HCT116 (cell line): Measurements from ENCODE around the gene PCDH9. TPM values are rescaled to one million over a fixed set of nuclear protein-coding genes. Genes with fewer than 3 reads are reported as not detected.

ENCODE experiments used
- ATAC-seq: fragments of 200-7000 bp; cut with Tn5 transposase; 2 replicates; pipeline ENCODE4 v1.9.1; 2020; ENCODE audit warnings: mild to moderate bottlenecking, moderate library complexity
- BruUV-seq: library from RNA; stranded (reverse); fragments of 400-500 nt; replicated peaks from 2 replicates; lab custom pipeline; 2021; lab: Mats Ljungman, UMichigan
- CTCF ChIA-PET: fragments of 300-600 bp; sonication (Branson Sonifier 250); formaldehyde crosslinking; loops from one replicate; lab custom pipeline; 2021; ENCODE audit warnings: antibody characterized with exemption; lab: Charles Lee
- POLR2A ChIA-PET: fragments of 300-600, 350-600 bp; sonication (Branson Sonifier 250); formaldehyde crosslinking; loops from one replicate; lab custom pipeline; 2021; ENCODE audit warnings: antibody characterized with exemption; lab: Charles Lee
- RAD21 ChIA-PET, 2 experiments: fragments of 300-600 bp; sonication (Branson Sonifier 250); formaldehyde crosslinking; loops; one replicate each; lab custom pipeline; 2023; ENCODE audit warnings: low total read pairs in 2 of 2; ENCODE audit not compliant: uncharacterized antibody in 2 of 2, unreplicated experiment in 2 of 2, low non-redundant PET in 1 of 2; lab: Charles Lee
- DNase-seq: peaks from one replicate; pipeline ENCODE4 v3.0.0-alpha.2; 2010; ENCODE audit warnings: low read depth, low spot score
- H2AFZ ChIP-seq: fragments of 200-600 bp; shearing (Covaris generic), sonication (generic); 2 replicates; pipeline ENCODE4 v1.6.1; 2017; ENCODE audit warnings: low read depth, mixed run types, mixed read lengths, antibody characterized with exemption, low read length; ENCODE audit not compliant: poor library complexity, severe bottlenecking
- H3K27ac ChIP-seq: 2 replicates; pipeline ENCODE4 v1.5.1; 2012; ENCODE audit warnings: low read depth, low read length
- H3K27me3 ChIP-seq: fragments of 200-600 bp; sonication (generic); 2 replicates; pipeline ENCODE4 v1.6.1; 2016; ENCODE audit warnings: mixed run types, low read length, mixed read lengths; ENCODE audit not compliant: insufficient read depth
- H3K36me3 ChIP-seq, 2 experiments: fragments of 200-500 bp in 1 of 2; fragments of 200-600 bp in 1 of 2; sonication (Bioruptor generic) in 1 of 2; sonication (generic) in 1 of 2; 2 replicates each; pipeline versions ENCODE4 v1.5.1 to v1.6.1; 2014 to 2016; ENCODE audit warnings: low read length in 2 of 2, inconsistent platforms in 1 of 2, mixed read lengths in 1 of 2, mixed run types in 1 of 2; ENCODE audit not compliant: insufficient read depth in 2 of 2, control insufficient read depth in 1 of 2
- H3K4me1 ChIP-seq, 2 experiments: fragments of 200-600 bp in 1 of 2; sonication (generic) in 1 of 2; 2 replicates each; pipeline versions ENCODE4 v1.5.1 to v1.6.1; 2012 to 2017; ENCODE audit warnings: low read length in 2 of 2, inconsistent platforms in 1 of 2, mild to moderate bottlenecking in 1 of 2, mixed read lengths in 1 of 2, mixed run types in 1 of 2, moderate library complexity in 1 of 2; ENCODE audit not compliant: insufficient read depth in 2 of 2, control insufficient read depth in 1 of 2
- H3K4me2 ChIP-seq: fragments of 200-600 bp; sonication (generic); 2 replicates; pipeline ENCODE4 v1.6.1; 2017; ENCODE audit warnings: mixed run types, low read length, mixed read lengths
- H3K4me3 ChIP-seq, 2 experiments: fragments of 200-600 bp in 1 of 2; sonication (generic) in 1 of 2; replicated peaks in 1 of 2; 2 replicates each; pipeline ENCODE4 v1.5.1; 2011 to 2016; ENCODE audit warnings: low read length in 2 of 2, control low read depth in 1 of 2, low read depth in 1 of 2, mild to moderate bottlenecking in 1 of 2, mixed read lengths in 1 of 2, mixed run types in 1 of 2
- H3K79me2 ChIP-seq: fragments of 200-600 bp; sonication (generic); 2 replicates; pipeline ENCODE4 v1.6.1; 2017; ENCODE audit warnings: mild to moderate bottlenecking, mixed run types, low read length, moderate library complexity, mixed read lengths; ENCODE audit not compliant: insufficient read depth
- H3K9ac ChIP-seq: fragments of 200-600 bp; sonication (generic); 2 replicates; pipeline ENCODE4 v1.6.1; 2016; ENCODE audit warnings: low read length, mixed read lengths
- H3K9me2 ChIP-seq: fragments of 200-600 bp; sonication (generic), shearing (Covaris generic); 2 replicates; pipeline ENCODE4 v1.6.1; 2017; ENCODE audit warnings: mixed run types, mild to moderate bottlenecking, moderate library complexity; ENCODE audit not compliant: insufficient read depth
- H3K9me3 ChIP-seq, 2 experiments: fragments of 200-500 bp in 1 of 2; fragments of 200-600 bp in 1 of 2; sonication (Bioruptor generic) in 1 of 2; sonication (generic) in 1 of 2; 2 replicates each; pipeline ENCODE4 v1.6.1; 2014 to 2017; ENCODE audit warnings: low read length in 2 of 2, mixed read lengths in 2 of 2, inconsistent platforms in 1 of 2, low read depth in 1 of 2, mild to moderate bottlenecking in 1 of 2, mixed run types in 1 of 2, moderate library complexity in 1 of 2; ENCODE audit not compliant: control insufficient read depth in 1 of 2, insufficient read depth in 1 of 2
- H4K20me1 ChIP-seq: fragments of 200-600 bp; sonication (generic), shearing (Covaris generic); 2 replicates; pipeline ENCODE4 v1.6.1; 2017; ENCODE audit warnings: mixed run types, mild to moderate bottlenecking, moderate library complexity; ENCODE audit not compliant: insufficient read depth
- CEBPB ChIP-seq: IDR thresholded peaks from 2 replicates; pipeline ENCODE4 v1.6.1; 2012; ENCODE audit warnings: low read depth
- EGR1 ChIP-seq: IDR thresholded peaks from 2 replicates; pipeline ENCODE4 v1.6.1; 2012; ENCODE audit warnings: low read depth
- ELF1 ChIP-seq: IDR thresholded peaks from 2 replicates; pipeline ENCODE4 v1.6.1; 2012; ENCODE audit warnings: low read depth, borderline replicate concordance
- EZH2 ChIP-seq: fragments of 200-600 bp; sonication (generic); IDR thresholded peaks from 2 replicates; pipeline ENCODE4 v1.6.1; 2017; ENCODE audit warnings: antibody characterized with exemption, mixed run types
- EZH2phosphoT487 ChIP-seq: fragments of 200-600 bp; IDR thresholded peaks from 2 replicates; pipeline ENCODE4 v1.6.1; 2018; ENCODE audit warnings: antibody characterized with exemption, borderline replicate concordance
- FOSL1 ChIP-seq: IDR thresholded peaks from 2 replicates; pipeline ENCODE4 v1.6.1; 2012; ENCODE audit warnings: low read depth
- JUND ChIP-seq: IDR thresholded peaks from 2 replicates; pipeline ENCODE4 v1.6.1; 2012
- POLR2A ChIP-seq: IDR thresholded peaks from 2 replicates; pipeline ENCODE4 v1.7.0; 2011; ENCODE audit warnings: borderline replicate concordance; ENCODE audit not compliant: insufficient read depth, insufficient read length; ENCODE audit errors: extremely low read depth
- RAD21 ChIP-seq: IDR thresholded peaks from 2 replicates; pipeline ENCODE4 v1.6.1; 2012; ENCODE audit warnings: low read depth, mild to moderate bottlenecking
- SIN3A ChIP-seq: IDR thresholded peaks from 2 replicates; pipeline ENCODE4 v1.6.1; 2012; ENCODE audit warnings: low read depth
- SP1 ChIP-seq: IDR thresholded peaks from 2 replicates; pipeline ENCODE4 v1.6.1; 2012; ENCODE audit warnings: low read depth
- SRF ChIP-seq: IDR thresholded peaks from 2 replicates; pipeline ENCODE4 v1.6.1; 2012; ENCODE audit warnings: low read depth
- TCF7L2 ChIP-seq: IDR thresholded peaks from 2 replicates; pipeline ENCODE4 v1.7.0; 2011; ENCODE audit warnings: borderline replicate concordance, inconsistent platforms; ENCODE audit not compliant: insufficient read depth, insufficient read length; ENCODE audit errors: extremely low read depth
- YY1 ChIP-seq: IDR thresholded peaks from 2 replicates; pipeline ENCODE4 v1.6.1; 2011; ENCODE audit warnings: low read length, low read depth, moderate library complexity, mild to moderate bottlenecking; ENCODE audit not compliant: insufficient replicate concordance; ENCODE audit errors: extremely low read depth
- ZFX ChIP-seq: fragments of 450-650 bp; IDR thresholded peaks from 2 replicates; pipeline ENCODE4 v1.6.1; 2017
- intact Hi-C: fragments of 100-400 bp; cut with micrococcal nuclease; formaldehyde crosslinking; loops from 2 replicates; pipeline ENCODE4 v1.10.0; 2022
- total RNA-seq: library from RNA; stranded (reverse); gene quantifications from one replicate; pipeline ENCODE4 v1.2.1, GENCODE V29; 2021; ENCODE audit not compliant: unreplicated experiment
- TF ChIP-seq, protein P1 (sequence below): IDR thresholded peaks from 2 replicates; pipeline ENCODE4 v1.6.1; 2011; ENCODE audit warnings: mild to moderate bottlenecking, low read length, moderate library complexity; ENCODE audit not compliant: insufficient replicate concordance; ENCODE audit errors: extremely low read depth
- TF ChIP-seq, protein P2 (sequence below): IDR thresholded peaks from 2 replicates; pipeline ENCODE4 v1.6.1; 2012; ENCODE audit warnings: low read depth
- TF ChIP-seq, protein P3 (sequence below), 3 experiments: fragments of 200-600 bp in 1 of 3; sonication (generic) in 1 of 3; IDR thresholded peaks in 2 of 3; conservative IDR thresholded peaks in 1 of 3; 2 replicates each; pipeline ENCODE4 v1.5.1; 2012 to 2017; ENCODE audit warnings: low read depth in 2 of 3, low read length in 2 of 3, antibody characterized with exemption in 1 of 3, borderline replicate concordance in 1 of 3, control low read depth in 1 of 3, mild to moderate bottlenecking in 1 of 3, mixed read lengths in 1 of 3, mixed run types in 1 of 3, moderate library complexity in 1 of 3; ENCODE audit not compliant: insufficient read depth in 1 of 3
- TF ChIP-seq, protein P4 (sequence below): IDR thresholded peaks from 2 replicates; pipeline ENCODE4 v1.6.1; 2012

The PCDH9 gene
- total RNA-seq, 1 experiment from 2014 or later: 0.02 TPM

DNA sequence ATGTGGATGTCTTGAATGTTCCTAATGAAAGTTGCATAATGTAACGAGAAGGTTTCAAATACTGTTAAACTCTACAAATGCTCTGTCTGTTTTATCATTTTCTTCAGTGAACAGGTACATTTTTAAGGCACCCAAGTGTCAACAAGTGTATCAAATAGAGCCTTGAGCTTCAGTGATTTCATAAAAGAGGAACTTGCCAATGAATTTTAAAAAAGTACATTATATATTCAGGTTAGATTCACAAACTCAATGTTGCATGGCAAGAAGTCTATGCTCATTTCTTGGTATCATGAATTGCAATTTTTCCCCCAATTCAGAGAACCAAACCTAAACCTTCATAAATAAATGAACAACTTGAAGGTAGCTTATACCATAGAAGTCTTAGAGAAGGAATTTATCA lies 838.8 kb downstream of the PCDH9 start:
- DNase-seq: no peak
- ChIA-PET POLR2A (no interaction called here), RAD21 (no interaction called here), CTCF (no interaction called here)
- Histone ChIP-seq H3K27ac (no peak overlapping the region), H3K36me3 (no peaks in the 10 kb centered on the region), H3K79me2 (no peaks in the 10 kb centered on the region), H4K20me1 (no peaks in the 10 kb centered on the region), H3K9me3 (no peaks in the 10 kb centered on the region), H3K4me2 (no peak overlapping the region), H3K27me3 (no peaks in the 10 kb centered on the region), H3K9me2 (no peaks in the 10 kb centered on the region), H3K4me1 (no peaks in the 10 kb centered on the region), H2AFZ (no peak overlapping the region), H3K4me3 (no peak overlapping the region), H3K9ac (no peak overlapping the region)
- intact Hi-C loops: loop anchor here (5.0 kb wide), 1 partner anchor 296 kb away; no protein-coding TSS in a partner anchor
- ATAC-seq: no peak
- no TSS peak for BruUV-seq
- TF ChIP-seq EZH2phosphoT487 (no peak), CEBPB (no peak), EZH2 (no peak), ELF1 (no peak), FOSL1 (no peak), ZFX (no peak), EGR1 (no peak), JUND (no peak), SP1 (no peak), POLR2A (no peak), YY1 (no peak), RAD21 (no peak), SIN3A (no peak), SRF (no peak), TCF7L2 (no peak)
- TF ChIP-seq, protein P1, sequence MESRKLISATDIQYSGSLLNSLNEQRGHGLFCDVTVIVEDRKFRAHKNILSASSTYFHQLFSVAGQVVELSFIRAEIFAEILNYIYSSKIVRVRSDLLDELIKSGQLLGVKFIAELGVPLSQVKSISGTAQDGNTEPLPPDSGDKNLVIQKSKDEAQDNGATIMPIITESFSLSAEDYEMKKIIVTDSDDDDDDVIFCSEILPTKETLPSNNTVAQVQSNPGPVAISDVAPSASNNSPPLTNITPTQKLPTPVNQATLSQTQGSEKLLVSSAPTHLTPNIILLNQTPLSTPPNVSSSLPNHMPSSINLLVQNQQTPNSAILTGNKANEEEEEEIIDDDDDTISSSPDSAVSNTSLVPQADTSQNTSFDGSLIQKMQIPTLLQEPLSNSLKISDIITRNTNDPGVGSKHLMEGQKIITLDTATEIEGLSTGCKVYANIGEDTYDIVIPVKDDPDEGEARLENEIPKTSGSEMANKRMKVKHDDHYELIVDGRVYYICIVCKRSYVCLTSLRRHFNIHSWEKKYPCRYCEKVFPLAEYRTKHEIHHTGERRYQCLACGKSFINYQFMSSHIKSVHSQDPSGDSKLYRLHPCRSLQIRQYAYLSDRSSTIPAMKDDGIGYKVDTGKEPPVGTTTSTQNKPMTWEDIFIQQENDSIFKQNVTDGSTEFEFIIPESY: no peak
- TF ChIP-seq, protein P2, sequence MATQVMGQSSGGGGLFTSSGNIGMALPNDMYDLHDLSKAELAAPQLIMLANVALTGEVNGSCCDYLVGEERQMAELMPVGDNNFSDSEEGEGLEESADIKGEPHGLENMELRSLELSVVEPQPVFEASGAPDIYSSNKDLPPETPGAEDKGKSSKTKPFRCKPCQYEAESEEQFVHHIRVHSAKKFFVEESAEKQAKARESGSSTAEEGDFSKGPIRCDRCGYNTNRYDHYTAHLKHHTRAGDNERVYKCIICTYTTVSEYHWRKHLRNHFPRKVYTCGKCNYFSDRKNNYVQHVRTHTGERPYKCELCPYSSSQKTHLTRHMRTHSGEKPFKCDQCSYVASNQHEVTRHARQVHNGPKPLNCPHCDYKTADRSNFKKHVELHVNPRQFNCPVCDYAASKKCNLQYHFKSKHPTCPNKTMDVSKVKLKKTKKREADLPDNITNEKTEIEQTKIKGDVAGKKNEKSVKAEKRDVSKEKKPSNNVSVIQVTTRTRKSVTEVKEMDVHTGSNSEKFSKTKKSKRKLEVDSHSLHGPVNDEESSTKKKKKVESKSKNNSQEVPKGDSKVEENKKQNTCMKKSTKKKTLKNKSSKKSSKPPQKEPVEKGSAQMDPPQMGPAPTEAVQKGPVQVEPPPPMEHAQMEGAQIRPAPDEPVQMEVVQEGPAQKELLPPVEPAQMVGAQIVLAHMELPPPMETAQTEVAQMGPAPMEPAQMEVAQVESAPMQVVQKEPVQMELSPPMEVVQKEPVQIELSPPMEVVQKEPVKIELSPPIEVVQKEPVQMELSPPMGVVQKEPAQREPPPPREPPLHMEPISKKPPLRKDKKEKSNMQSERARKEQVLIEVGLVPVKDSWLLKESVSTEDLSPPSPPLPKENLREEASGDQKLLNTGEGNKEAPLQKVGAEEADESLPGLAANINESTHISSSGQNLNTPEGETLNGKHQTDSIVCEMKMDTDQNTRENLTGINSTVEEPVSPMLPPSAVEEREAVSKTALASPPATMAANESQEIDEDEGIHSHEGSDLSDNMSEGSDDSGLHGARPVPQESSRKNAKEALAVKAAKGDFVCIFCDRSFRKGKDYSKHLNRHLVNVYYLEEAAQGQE: no peak
- TF ChIP-seq, protein P3, sequence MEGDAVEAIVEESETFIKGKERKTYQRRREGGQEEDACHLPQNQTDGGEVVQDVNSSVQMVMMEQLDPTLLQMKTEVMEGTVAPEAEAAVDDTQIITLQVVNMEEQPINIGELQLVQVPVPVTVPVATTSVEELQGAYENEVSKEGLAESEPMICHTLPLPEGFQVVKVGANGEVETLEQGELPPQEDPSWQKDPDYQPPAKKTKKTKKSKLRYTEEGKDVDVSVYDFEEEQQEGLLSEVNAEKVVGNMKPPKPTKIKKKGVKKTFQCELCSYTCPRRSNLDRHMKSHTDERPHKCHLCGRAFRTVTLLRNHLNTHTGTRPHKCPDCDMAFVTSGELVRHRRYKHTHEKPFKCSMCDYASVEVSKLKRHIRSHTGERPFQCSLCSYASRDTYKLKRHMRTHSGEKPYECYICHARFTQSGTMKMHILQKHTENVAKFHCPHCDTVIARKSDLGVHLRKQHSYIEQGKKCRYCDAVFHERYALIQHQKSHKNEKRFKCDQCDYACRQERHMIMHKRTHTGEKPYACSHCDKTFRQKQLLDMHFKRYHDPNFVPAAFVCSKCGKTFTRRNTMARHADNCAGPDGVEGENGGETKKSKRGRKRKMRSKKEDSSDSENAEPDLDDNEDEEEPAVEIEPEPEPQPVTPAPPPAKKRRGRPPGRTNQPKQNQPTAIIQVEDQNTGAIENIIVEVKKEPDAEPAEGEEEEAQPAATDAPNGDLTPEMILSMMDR (IDR thresholded peaks at IDR 0.05 in 2 of 3, conservative IDR thresholded peaks at IDR 0.05 in 1 of 3; ENCODE audit: borderline replicate concordance in 1 of 3, insufficient read depth in 1 of 3, low read depth in 2 of 3, low read length in 2 of 3): no peak
- TF ChIP-seq, protein P4, sequence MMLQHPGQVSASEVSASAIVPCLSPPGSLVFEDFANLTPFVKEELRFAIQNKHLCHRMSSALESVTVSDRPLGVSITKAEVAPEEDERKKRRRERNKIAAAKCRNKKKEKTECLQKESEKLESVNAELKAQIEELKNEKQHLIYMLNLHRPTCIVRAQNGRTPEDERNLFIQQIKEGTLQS: no peak
- TF ChIP-seq, all 23 proteins: peak for 0
